ENCODE results near the gene SLC36A2.
"Not testable (repeated sequence)": the region's sequence is repeated elsewhere in the genome, so short reads cannot be mapped to it uniquely, and the experiment has no call there.

The SLC36A2 gene

DNA sequence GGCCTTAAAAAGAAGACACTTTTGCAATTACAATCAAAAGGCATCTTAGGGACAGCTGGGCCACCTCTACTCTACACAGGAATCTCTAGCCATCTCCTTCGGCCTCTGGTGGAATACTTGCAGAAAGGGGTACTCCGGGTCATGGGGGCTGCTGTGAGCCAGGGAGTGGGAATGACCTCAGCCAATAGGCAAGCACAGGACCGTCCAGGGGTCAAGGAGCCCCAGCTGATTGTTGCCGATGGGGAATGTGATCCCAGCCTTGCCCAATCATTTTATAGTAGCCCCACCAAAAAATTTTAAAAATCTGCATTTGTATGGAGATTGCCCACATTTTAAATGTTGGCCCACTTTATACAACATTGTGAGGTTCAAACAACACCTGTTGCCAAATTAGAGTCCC, 26.9 kb downstream of the SLC36A2 start:
- DNase-seq = no peak

GRCh38 chr5:151318850-151319732, 28.3 kb downstream of the SLC36A2 start:
- DNase-seq = no peak

- no peak for DNase-seq
These were observed 29.5 kb downstream of the SLC36A2 start for GRCh38 chr5:151317871-151318270.

GRCh38 chr5:151315998-151316597, 31.3 kb downstream of the SLC36A2 start:
- DNase-seq = no peak

DNA sequence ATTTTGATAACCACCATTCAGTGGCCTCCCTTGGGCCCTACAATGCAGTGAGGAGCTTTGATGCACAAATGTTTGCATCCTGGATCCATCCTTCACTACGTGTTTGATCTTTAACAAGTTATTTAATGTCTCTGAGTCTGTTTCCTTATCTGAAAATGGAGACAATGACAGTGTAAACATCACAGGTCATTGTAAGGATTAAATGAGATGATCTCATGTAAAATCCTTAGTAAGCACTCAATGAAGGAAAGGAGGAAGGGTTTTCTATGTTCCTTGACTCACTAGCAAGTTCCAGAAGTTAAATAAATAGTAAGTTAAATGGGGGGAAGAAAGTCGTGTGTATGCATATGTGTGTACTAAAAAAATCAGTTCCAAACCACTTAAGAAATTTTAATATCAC, 34.0 kb downstream of the SLC36A2 start:
- DNase-seq = no peak

- DNase-seq = no peak
These were observed 34.5 kb downstream of the SLC36A2 start for GRCh38 chr5:151312756-151313324.

- DNase-seq = no peak
These were observed 36.4 kb downstream of the SLC36A2 start for GRCh38 chr5:151310932-151311331.

DNA sequence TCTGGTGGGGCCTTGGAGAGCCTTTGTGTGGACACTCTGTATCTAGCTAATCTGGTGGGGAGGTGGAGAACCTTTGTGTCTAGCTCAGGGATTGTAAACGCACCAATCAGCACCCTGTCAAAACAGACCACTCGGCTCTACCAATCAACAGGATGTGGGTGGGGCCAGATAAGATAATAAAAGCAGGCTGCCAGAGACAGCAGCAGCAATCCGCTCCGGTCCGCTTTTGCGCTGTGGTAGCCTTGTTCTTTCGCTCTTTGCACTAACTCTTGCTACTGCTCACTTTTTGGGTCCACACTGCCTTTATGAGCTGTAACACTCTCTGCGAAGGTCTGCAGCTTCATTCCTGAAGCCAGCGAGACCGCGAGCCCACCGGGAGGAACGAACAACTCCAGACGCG, 37.5 kb downstream of the SLC36A2 start:
- DNase-seq = not testable (repeated sequence)

- DNase-seq = not testable (repeated sequence)
These were observed 38.1 kb downstream of the SLC36A2 start for GRCh38 chr5:151309266-151309665.

DNA sequence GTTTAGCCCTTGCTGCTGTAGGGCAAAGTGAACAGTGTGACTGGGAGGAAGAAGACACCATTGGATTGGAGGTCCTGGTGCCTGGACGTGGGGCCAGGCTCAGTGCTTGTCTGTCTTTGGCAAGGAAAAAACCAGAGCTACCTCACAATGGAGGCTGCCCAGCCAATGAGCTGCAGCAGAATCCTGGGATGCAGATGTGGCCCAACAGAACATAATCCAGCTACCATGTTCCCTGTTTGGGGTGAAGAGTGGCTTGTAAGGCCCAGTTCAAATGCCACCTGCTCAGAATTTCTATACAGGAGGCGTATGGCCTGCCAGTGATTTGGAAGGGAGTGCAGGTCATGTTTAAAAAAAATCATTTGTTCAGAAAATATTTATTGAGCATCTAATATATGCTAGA, 43.7 kb downstream of the SLC36A2 start, which contains the start of gene SLC36A3:
TSS of gene SLC36A3 (minus strand) at position 101 of the 400 bp plus-strand sequence. CDS start 412 bp downstream, outside the sequence.
- no peak for DNase-seq

DNA sequence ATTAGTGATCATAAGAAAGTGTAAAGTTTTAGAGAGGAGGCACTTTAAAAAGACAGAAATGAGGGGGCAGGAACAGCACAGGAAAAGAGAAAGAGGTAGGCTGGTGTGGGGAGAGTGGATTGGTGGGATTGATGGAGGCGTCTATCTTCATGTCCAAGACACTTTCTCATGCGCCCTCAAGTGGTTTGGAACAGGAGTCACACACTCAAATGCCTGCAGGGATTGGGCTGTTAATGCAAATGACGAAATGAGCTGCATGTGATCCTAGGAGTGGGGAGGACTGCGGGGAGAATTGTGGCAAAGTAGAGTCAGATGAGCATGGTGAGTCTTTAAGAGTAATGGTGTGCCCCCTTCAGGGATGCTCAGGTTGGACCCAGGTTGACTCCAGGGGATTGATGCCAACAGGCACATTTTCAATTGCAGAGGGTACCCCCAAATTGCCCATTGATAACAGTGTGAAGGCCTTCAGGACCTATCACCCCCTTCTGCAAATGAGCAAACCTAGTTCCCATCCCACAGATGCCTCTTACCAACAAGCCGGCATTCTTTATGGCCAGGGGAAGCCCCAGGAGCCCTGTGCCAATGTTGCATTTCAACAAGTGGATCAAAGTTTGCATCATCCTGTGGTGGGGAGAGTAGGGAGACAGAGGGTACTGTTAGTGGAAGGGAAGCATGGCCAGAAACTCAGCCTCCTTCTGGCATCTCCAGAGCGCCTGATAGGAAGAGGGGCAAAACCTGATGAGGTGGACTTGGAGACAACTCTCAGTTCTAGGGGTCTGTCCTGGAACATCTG, 49.1 kb downstream of the SLC36A2 start:
- DNase-seq = no peak

- no peak for DNase-seq
These were observed 50.4 kb downstream of the SLC36A2 start for GRCh38 chr5:151296974-151297373.

GRCh38 chr5:151296478-151296830, 50.9 kb downstream of the SLC36A2 start:
- DNase-seq = no peak

- DNase-seq = no peak
These were observed 51.4 kb downstream of the SLC36A2 start for GRCh38 chr5:151295791-151296477.

DNA sequence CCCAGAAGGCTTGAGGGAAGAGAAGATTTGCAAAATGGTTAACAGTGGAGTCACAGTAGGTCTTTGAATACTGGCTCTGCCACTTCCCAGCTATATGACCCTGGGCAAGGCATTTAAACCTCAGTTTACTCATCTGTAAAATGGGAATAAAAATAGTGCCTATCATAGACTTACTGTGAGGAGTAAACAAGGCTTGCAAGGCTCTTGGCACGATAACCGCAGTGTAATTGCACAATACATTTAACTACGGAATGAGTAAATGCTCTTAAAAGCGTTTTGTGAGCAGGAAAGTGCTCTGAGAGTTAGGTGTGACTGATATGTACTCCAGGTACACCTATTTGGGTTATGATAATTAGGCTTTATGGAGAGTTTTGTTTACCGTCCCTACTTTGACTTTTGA, 52.2 kb downstream of the SLC36A2 start:
- DNase-seq = no peak

GRCh38 chr5:151293624-151294023, 53.7 kb downstream of the SLC36A2 start:
- DNase-seq = no peak

- no peak for DNase-seq
These were observed 59.2 kb downstream of the SLC36A2 start for GRCh38 chr5:151288180-151288579.

GRCh38 chr5:151286246-151286645, 61.1 kb downstream of the SLC36A2 start:
- no peak for DNase-seq

- no peak for DNase-seq
These were observed 61.7 kb downstream of the SLC36A2 start for GRCh38 chr5:151285683-151286082.

- DNase-seq = no peak
These were observed 62.9 kb downstream of the SLC36A2 start for GRCh38 chr5:151284392-151284967.

GRCh38 chr5:151283120-151283825, 64.1 kb downstream of the SLC36A2 start:
- no peak for DNase-seq

Measured in KG1 (cell line).